Neural progenitor cell (in vitro differentiated cells): Measurements from ENCODE around the gene MYRIP. TPM values are rescaled to one million over a fixed set of nuclear protein-coding genes. Genes with fewer than 3 reads are reported as not detected.

Source experiments
- DNase-seq: peaks from one replicate; pipeline ENCODE4 v3.0.0-alpha.2; 2016; ENCODE audit warnings: low spot score
- H2AFZ ChIP-seq: fragments of 200-600 bp; sonication (generic); replicated peaks from 2 replicates; pipeline ENCODE4 v1.6.1; 2016; ENCODE audit warnings: antibody characterized with exemption
- H3F3A ChIP-seq: fragments of 200-600 bp; sonication (generic); 2 replicates; pipeline ENCODE4 v1.6.1; 2016; ENCODE audit warnings: antibody characterized with exemption, low read depth
- H3K27ac ChIP-seq: fragments of 200-600 bp; sonication (generic); 2 replicates; pipeline ENCODE4 v1.5.1; 2016; ENCODE audit warnings: mild to moderate bottlenecking
- H3K27me3 ChIP-seq: fragments of 200-600 bp; sonication (generic); 2 replicates; pipeline ENCODE4 v1.6.1; 2016; ENCODE audit warnings: mild to moderate bottlenecking, moderate library complexity
- H3K36me3 ChIP-seq: fragments of 200-600 bp; sonication (generic); 2 replicates; pipeline ENCODE4 v1.5.1; 2016
- H3K4me1 ChIP-seq: fragments of 200-600 bp; sonication (generic); 2 replicates; pipeline ENCODE4 v1.6.1; 2016; ENCODE audit warnings: mixed run types
- H3K4me2 ChIP-seq: fragments of 200-600 bp; sonication (generic); 2 replicates; pipeline ENCODE4 v1.6.1; 2016
- H3K4me3 ChIP-seq: fragments of 200-600 bp; sonication (generic); 2 replicates; pipeline ENCODE4 v1.5.1; 2016
- H3K79me2 ChIP-seq: fragments of 200-600 bp; sonication (generic); 2 replicates; pipeline ENCODE4 v1.6.1; 2016; ENCODE audit warnings: low read depth
- H3K9ac ChIP-seq: fragments of 200-600 bp; sonication (generic); 2 replicates; pipeline ENCODE4 v1.6.1; 2016
- H3K9me3 ChIP-seq: fragments of 200-600 bp; sonication (generic); 2 replicates; pipeline ENCODE4 v1.5.1; 2016; ENCODE audit warnings: low read depth
- H4K20me1 ChIP-seq: fragments of 200-600 bp; sonication (generic); 2 replicates; pipeline ENCODE4 v1.6.1; 2016; ENCODE audit warnings: low read depth
- H3K27ac Mint-ChIP-seq: 3 replicates; pipeline ENCODE4 v1.8.0; 2021; ENCODE audit warnings: mixed read lengths
- H3K27me3 Mint-ChIP-seq: 2 replicates; pipeline ENCODE4 v1.8.0; 2022; ENCODE audit warnings: low read depth, mild to moderate bottlenecking, inconsistent platforms, moderate library complexity, mixed read lengths; ENCODE audit not compliant: insufficient read depth
- H3K36me3 Mint-ChIP-seq: 3 replicates; pipeline ENCODE4 v1.8.0; 2021; ENCODE audit warnings: mixed read lengths
- H3K4me1 Mint-ChIP-seq: 3 replicates; pipeline ENCODE4 v1.8.0; 2021; ENCODE audit warnings: mixed read lengths
- H3K4me3 Mint-ChIP-seq: 3 replicates; pipeline ENCODE4 v1.8.0; 2021; ENCODE audit warnings: mild to moderate bottlenecking, moderate library complexity, mixed read lengths
- H3K9me3 Mint-ChIP-seq: 3 replicates; pipeline ENCODE4 v1.8.0; 2020; ENCODE audit warnings: mixed read lengths
- EZH2 ChIP-seq: fragments of 200-600 bp; sonication (generic); IDR thresholded peaks from 2 replicates; pipeline ENCODE4 v1.6.1; 2017; ENCODE audit warnings: antibody characterized with exemption, mild to moderate bottlenecking, moderate library complexity
- EZH2phosphoT487 ChIP-seq: fragments of 200-600 bp; sonication (generic); IDR thresholded peaks from 2 replicates; pipeline ENCODE4 v1.6.1; 2017; ENCODE audit warnings: antibody characterized with exemption
- total RNA-seq: library from RNA; depleted of rRNA; stranded (reverse); fragments of >200 nt; gene quantifications from 2 replicates; pipeline ENCODE4 v1.2.3, GENCODE V29; 2015; ENCODE audit warnings: low replicate concordance
- TF ChIP-seq, protein P1 (sequence below): fragments of 200-600 bp; sonication (generic); IDR thresholded peaks from 2 replicates; pipeline ENCODE4 v1.5.1; 2017; ENCODE audit warnings: antibody characterized with exemption, mild to moderate bottlenecking

Gene MYRIP
- total RNA-seq, 1 donor from 2014 or later = 0.62 TPM

GRCh38 chr3:39907981-39908380 lies 98.6 kb downstream of the MYRIP start:
- no peak overlapping the region for H3K27ac Mint-ChIP-seq
- no peaks in the 10 kb centered on the region for H3K36me3 Mint-ChIP-seq
- Histone ChIP-seq H3K27ac (no peak overlapping the region), H3K4me2 (no peak overlapping the region), H3K36me3 (no peaks in the 10 kb centered on the region), H3K9ac (no peak overlapping the region), H4K20me1 (no peaks in the 10 kb centered on the region), H3F3A (no peaks in the 10 kb centered on the region), H3K9me3 (no peaks in the 10 kb centered on the region), H2AFZ (no peak overlapping the region), H3K4me1 (no peaks in the 10 kb centered on the region), H3K4me3 (no peak overlapping the region), H3K79me2 (no peaks in the 10 kb centered on the region), H3K27me3 (no peaks in the 10 kb centered on the region)
- TF ChIP-seq, protein P1, sequence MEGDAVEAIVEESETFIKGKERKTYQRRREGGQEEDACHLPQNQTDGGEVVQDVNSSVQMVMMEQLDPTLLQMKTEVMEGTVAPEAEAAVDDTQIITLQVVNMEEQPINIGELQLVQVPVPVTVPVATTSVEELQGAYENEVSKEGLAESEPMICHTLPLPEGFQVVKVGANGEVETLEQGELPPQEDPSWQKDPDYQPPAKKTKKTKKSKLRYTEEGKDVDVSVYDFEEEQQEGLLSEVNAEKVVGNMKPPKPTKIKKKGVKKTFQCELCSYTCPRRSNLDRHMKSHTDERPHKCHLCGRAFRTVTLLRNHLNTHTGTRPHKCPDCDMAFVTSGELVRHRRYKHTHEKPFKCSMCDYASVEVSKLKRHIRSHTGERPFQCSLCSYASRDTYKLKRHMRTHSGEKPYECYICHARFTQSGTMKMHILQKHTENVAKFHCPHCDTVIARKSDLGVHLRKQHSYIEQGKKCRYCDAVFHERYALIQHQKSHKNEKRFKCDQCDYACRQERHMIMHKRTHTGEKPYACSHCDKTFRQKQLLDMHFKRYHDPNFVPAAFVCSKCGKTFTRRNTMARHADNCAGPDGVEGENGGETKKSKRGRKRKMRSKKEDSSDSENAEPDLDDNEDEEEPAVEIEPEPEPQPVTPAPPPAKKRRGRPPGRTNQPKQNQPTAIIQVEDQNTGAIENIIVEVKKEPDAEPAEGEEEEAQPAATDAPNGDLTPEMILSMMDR = no peak
- no peak for DNase-seq
- H3K9me3 Mint-ChIP-seq = no peaks in the 10 kb centered on the region
- H3K4me1 Mint-ChIP-seq = peaks cover 9% of the 10 kb centered on the region
- no peak overlapping the region for H3K4me3 Mint-ChIP-seq
- H3K27me3 Mint-ChIP-seq = peaks cover 5% of the 10 kb centered on the region

GRCh38 chr3:39910135-39910534 lies 100.7 kb downstream of the MYRIP start:
- peaks cover 9% of the 10 kb centered on the region for H3K4me1 Mint-ChIP-seq
- Histone ChIP-seq H3K9me3 (no peaks in the 10 kb centered on the region), H4K20me1 (no peaks in the 10 kb centered on the region), H3K4me3 (no peak overlapping the region), H2AFZ (no peak overlapping the region), H3K79me2 (no peaks in the 10 kb centered on the region), H3F3A (no peaks in the 10 kb centered on the region), H3K9ac (no peak overlapping the region), H3K27me3 (no peaks in the 10 kb centered on the region), H3K36me3 (no peaks in the 10 kb centered on the region), H3K4me2 (no peak overlapping the region), H3K27ac (no peak overlapping the region), H3K4me1 (no peaks in the 10 kb centered on the region)
- TF ChIP-seq EZH2phosphoT487 = no peak
- peaks cover 5% of the 10 kb centered on the region for H3K27me3 Mint-ChIP-seq
- H3K9me3 Mint-ChIP-seq = no peaks in the 10 kb centered on the region
- no peak overlapping the region for H3K27ac Mint-ChIP-seq
- H3K36me3 Mint-ChIP-seq = no peaks in the 10 kb centered on the region
- H3K4me3 Mint-ChIP-seq = no peak overlapping the region
- DNase-seq = no peak

DNA sequence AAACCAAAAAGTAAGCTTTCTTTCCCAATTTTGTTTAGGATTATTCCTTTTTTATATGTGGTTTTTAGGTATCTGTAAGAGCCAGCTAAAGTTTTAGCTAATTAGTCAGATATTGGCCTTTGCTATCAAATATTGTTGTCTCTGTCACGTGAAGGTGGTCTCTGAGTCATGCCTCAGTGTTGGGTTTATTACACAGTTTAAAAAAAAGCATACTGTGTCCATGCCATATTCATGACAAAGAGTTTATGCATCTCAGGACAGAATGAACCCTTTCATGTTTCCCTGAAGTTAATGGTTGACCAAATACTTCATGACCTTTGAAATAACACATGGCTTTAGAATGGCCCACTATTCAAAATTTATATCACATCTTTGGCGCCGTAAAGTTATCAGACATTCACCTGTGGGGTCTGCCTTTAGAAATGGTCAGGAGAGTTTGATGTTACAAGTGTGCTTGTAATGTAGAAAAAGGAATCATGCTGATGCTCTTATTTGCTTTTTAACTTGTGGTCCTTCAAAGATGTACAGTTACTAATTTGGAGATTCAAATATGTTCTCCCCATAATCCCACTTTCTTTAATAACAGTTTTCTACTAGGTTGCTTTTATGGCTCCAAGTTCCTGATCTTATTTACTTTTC lies 101.5 kb downstream of the MYRIP start:
- Histone ChIP-seq H3K79me2 (no peaks in the 10 kb centered on the region), H3K4me3 (no peak overlapping the region), H3K9me3 (no peaks in the 10 kb centered on the region), H3K9ac (no peak overlapping the region), H3K27ac (no peak overlapping the region), H3F3A (no peaks in the 10 kb centered on the region), H3K4me1 (no peaks in the 10 kb centered on the region), H2AFZ (peak overlapping the region; percentile 72), H4K20me1 (no peaks in the 10 kb centered on the region), H3K4me2 (no peak overlapping the region), H3K36me3 (no peaks in the 10 kb centered on the region), H3K27me3 (no peaks in the 10 kb centered on the region)
- Mint-ChIP-seq H3K27me3 (peaks cover 5% of the 10 kb centered on the region), H3K4me3 (no peak overlapping the region), H3K27ac (no peak overlapping the region), H3K9me3 (no peaks in the 10 kb centered on the region), H3K4me1 (peaks cover 9% of the 10 kb centered on the region), H3K36me3 (no peaks in the 10 kb centered on the region)
- TF ChIP-seq EZH2 (no peak), EZH2phosphoT487 (no peak)
- TF ChIP-seq, protein P1 = no peak
- DNase-seq = no peak

DNA sequence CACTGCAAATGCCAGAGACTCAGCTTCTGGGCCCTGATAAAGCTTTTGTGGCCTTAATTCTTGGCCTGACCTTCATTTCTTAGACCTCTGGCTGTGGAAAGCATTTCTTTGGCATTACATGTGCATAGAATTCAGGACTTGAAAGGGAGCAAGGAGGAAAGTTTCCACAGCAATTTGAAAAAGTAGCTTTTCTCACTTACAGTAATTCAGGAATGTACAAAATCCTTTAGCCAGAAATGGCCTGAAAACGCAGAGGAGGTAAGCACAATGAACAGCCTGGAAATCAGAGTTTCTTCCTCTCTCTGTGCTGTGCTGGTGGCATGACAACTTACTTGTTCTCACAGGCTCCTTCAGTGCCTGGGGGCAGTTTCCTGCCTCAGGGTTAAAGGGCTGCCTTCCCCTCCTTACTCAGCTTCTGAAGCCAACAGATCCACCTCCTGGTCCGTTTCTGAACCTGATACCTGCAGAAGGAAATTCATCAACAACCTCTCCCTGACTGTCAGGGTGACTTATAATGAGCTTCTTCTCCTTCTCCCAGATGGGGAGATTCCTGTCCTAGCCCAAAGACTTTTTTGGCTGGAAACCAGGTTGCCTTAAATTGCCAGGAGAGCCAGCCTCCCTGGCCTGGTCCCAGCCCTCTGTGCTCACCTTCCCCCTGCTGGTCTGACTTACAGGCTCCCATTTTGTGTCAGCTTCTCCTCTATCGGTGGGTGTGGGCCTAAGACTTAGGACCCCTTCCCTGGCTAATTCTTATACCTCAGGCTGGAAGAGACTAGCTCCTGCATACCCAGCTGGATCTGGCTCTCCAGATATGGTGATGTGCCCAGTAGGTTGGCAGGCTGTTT lies 102.3 kb downstream of the MYRIP start:
- Mint-ChIP-seq H3K27ac (no peak overlapping the region), H3K36me3 (no peaks in the 10 kb centered on the region), H3K4me1 (peaks cover 9% of the 10 kb centered on the region), H3K4me3 (no peak overlapping the region), H3K9me3 (no peaks in the 10 kb centered on the region), H3K27me3 (peaks cover 5% of the 10 kb centered on the region)
- Histone ChIP-seq H3F3A (no peaks in the 10 kb centered on the region), H3K27ac (no peak overlapping the region), H3K36me3 (no peaks in the 10 kb centered on the region), H4K20me1 (no peaks in the 10 kb centered on the region), H3K9ac (no peak overlapping the region), H3K27me3 (no peaks in the 10 kb centered on the region), H2AFZ (peak overlapping the region; percentile 72), H3K4me2 (no peak overlapping the region), H3K4me3 (no peak overlapping the region), H3K79me2 (no peaks in the 10 kb centered on the region), H3K4me1 (no peaks in the 10 kb centered on the region), H3K9me3 (no peaks in the 10 kb centered on the region)
- no peak for TF ChIP-seq EZH2
- TF ChIP-seq, protein P1 = peak; percentile 26
- DNase-seq = no peak
